PC-3 (cell line): Measurements from ENCODE around the gene CDK14.

Source experiments
- EZH2phosphoT487 ChIP-seq: fragments of 300-600 bp; sonication (generic); IDR thresholded peaks from 2 replicates; pipeline ENCODE4 v1.6.1; 2018; ENCODE audit warnings: mild to moderate bottlenecking, antibody characterized with exemption, low read length, borderline replicate concordance
- TF ChIP-seq, protein P1 (sequence below): fragments of 300-600 bp; sonication (generic); conservative IDR thresholded peaks from 2 replicates; pipeline ENCODE4 v1.5.1; 2017; ENCODE audit warnings: antibody characterized with exemption, low read depth, mild to moderate bottlenecking, low read length

DNA sequence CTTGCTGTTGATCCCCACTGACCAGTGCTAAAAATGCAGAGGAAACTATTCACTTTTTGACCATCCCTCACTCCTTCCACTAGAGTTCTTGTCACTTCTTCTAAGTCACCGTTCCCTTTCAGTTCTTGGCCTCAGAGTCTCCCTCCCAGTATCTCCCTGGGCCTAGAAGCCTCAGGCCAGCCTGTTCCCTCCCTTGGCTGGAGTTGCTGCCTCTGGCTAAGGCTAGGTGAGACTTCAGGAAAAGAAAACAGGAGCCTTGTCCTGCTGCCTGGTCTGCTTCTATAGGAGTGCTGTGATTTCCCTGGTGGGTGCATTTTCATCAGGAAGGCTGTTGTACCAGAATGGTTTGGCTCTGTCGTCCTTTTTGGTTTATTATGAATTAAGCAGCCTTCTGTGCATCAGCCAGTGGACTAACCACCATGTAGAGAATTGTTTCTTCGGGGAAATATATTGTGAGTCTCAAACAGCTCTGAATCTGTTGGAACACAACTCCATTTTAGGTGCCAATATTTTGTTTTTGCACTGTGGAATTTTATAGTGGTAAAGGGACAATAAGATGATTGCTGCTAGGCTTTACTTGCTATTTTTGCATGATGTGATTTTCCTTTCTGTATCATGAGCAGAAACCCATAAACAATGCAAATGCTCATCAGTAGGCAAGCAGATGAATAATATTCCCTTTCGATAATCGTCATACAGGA lies 434.7 kb downstream of the CDK14 start:
- TF ChIP-seq, protein P1, sequence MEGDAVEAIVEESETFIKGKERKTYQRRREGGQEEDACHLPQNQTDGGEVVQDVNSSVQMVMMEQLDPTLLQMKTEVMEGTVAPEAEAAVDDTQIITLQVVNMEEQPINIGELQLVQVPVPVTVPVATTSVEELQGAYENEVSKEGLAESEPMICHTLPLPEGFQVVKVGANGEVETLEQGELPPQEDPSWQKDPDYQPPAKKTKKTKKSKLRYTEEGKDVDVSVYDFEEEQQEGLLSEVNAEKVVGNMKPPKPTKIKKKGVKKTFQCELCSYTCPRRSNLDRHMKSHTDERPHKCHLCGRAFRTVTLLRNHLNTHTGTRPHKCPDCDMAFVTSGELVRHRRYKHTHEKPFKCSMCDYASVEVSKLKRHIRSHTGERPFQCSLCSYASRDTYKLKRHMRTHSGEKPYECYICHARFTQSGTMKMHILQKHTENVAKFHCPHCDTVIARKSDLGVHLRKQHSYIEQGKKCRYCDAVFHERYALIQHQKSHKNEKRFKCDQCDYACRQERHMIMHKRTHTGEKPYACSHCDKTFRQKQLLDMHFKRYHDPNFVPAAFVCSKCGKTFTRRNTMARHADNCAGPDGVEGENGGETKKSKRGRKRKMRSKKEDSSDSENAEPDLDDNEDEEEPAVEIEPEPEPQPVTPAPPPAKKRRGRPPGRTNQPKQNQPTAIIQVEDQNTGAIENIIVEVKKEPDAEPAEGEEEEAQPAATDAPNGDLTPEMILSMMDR: no peak
- no peak for TF ChIP-seq EZH2phosphoT487
